Activated T-helper 17 cell treated with anti-CD3 and anti-CD28 coated beads, Interleukin-2, amount 50 U/mL, for 72 hours (primary cell): Measurements from ENCODE around the gene PUS3. TPM values are rescaled to one million over a fixed set of nuclear protein-coding genes. Genes with fewer than 3 reads are reported as not detected.

ENCODE experiments used
- ATAC-seq: fragments of 150-1000 bp; cut with Tn5 transposase; replicated peaks from 2 replicates; pipeline ENCODE4 v1.10.0; 2021; ENCODE audit warnings: mild to moderate bottlenecking, moderate library complexity
- H3K27ac Mint-ChIP-seq: one replicate; pipeline ENCODE4 v1.8.0; 2022; ENCODE audit warnings: mixed read lengths
- H3K27me3 Mint-ChIP-seq: one replicate; pipeline ENCODE4 v1.8.0; 2022; ENCODE audit warnings: mixed read lengths
- H3K36me3 Mint-ChIP-seq: one replicate; pipeline ENCODE4 v1.8.0; 2022; ENCODE audit warnings: low read depth, mild to moderate bottlenecking, mixed read lengths
- H3K4me1 Mint-ChIP-seq: one replicate; pipeline ENCODE4 v1.8.0; 2022; ENCODE audit warnings: mixed read lengths
- H3K4me3 Mint-ChIP-seq: one replicate; pipeline ENCODE4 v1.8.0; 2022; ENCODE audit warnings: mild to moderate bottlenecking, mixed read lengths
- H3K9me3 Mint-ChIP-seq: one replicate; pipeline ENCODE4 v1.8.0; 2022; ENCODE audit warnings: mixed read lengths
- total RNA-seq, 2 donors: library from RNA; stranded (reverse); gene quantifications; one replicate each; pipeline ENCODE4 v1.2.3, GENCODE V29; 2022

PUS3 gene
- total RNA-seq = 10 to 100 TPM; 13.1 to 15.9 TPM

- Mint-ChIP-seq H3K27me3 (peaks cover 19% of the 10 kb centered on the region), H3K4me3 (peak within 1 kb of the TSS; percentile 89), H3K9me3 (no peaks in the 10 kb centered on the region), H3K27ac (peak within 1 kb of the TSS; percentile 84), H3K4me1 (peaks cover 24% of the 10 kb centered on the region), H3K36me3 (peaks cover 33% of the 10 kb centered on the region)
- peak; percentile 91 for ATAC-seq
Measured at GRCh38 chr11:125902927-125903710, at the start of gene PUS3. Gene PUS3, minus strand, starts transcription at chr11:125903206. Its CDS starts 6,922 bp downstream, at chr11:125896284.

- H3K4me1 Mint-ChIP-seq = peaks cover 1% of the 10 kb centered on the region
- H3K27me3 Mint-ChIP-seq = peaks cover 6% of the 10 kb centered on the region
- no peak for ATAC-seq
- no peak overlapping the region for H3K4me3 Mint-ChIP-seq
- H3K36me3 Mint-ChIP-seq = no peaks in the 10 kb centered on the region
- H3K27ac Mint-ChIP-seq = no peak overlapping the region
- no peaks in the 10 kb centered on the region for H3K9me3 Mint-ChIP-seq
Measured at GRCh38 chr11:125952559-125952958, 49.6 kb upstream of the PUS3 start.

GRCh38 chr11:125951731-125952130 is 48.7 kb upstream of the PUS3 start:
- Mint-ChIP-seq H3K4me1 (no peaks in the 10 kb centered on the region), H3K9me3 (no peaks in the 10 kb centered on the region), H3K4me3 (no peak overlapping the region), H3K27me3 (peaks cover 6% of the 10 kb centered on the region), H3K27ac (no peak overlapping the region), H3K36me3 (no peaks in the 10 kb centered on the region)
- ATAC-seq = no peak

GRCh38 chr11:125950696-125951651 is 48.0 kb upstream of the PUS3 start:
- Mint-ChIP-seq H3K4me3 (no peak overlapping the region), H3K4me1 (no peaks in the 10 kb centered on the region), H3K27me3 (peaks cover 6% of the 10 kb centered on the region), H3K9me3 (no peaks in the 10 kb centered on the region), H3K27ac (no peak overlapping the region), H3K36me3 (no peaks in the 10 kb centered on the region)
- ATAC-seq = no peak

GRCh38 chr11:125950178-125950490 is 47.1 kb upstream of the PUS3 start:
- ATAC-seq = no peak
- H3K4me3 Mint-ChIP-seq = no peak overlapping the region
- H3K4me1 Mint-ChIP-seq = no peaks in the 10 kb centered on the region
- H3K27ac Mint-ChIP-seq = no peak overlapping the region
- no peaks in the 10 kb centered on the region for H3K9me3 Mint-ChIP-seq
- H3K36me3 Mint-ChIP-seq = no peaks in the 10 kb centered on the region
- peaks cover 6% of the 10 kb centered on the region for H3K27me3 Mint-ChIP-seq

- no peak overlapping the region for H3K4me3 Mint-ChIP-seq
- no peak for ATAC-seq
- H3K4me1 Mint-ChIP-seq = no peaks in the 10 kb centered on the region
- H3K9me3 Mint-ChIP-seq = no peaks in the 10 kb centered on the region
- H3K27me3 Mint-ChIP-seq = peaks cover 6% of the 10 kb centered on the region
- H3K36me3 Mint-ChIP-seq = no peaks in the 10 kb centered on the region
- no peak overlapping the region for H3K27ac Mint-ChIP-seq
Measured at GRCh38 chr11:125949271-125950177, 46.5 kb upstream of the PUS3 start.

GRCh38 chr11:125948278-125949051 is 45.5 kb upstream of the PUS3 start:
- H3K4me1 Mint-ChIP-seq = no peaks in the 10 kb centered on the region
- no peaks in the 10 kb centered on the region for H3K36me3 Mint-ChIP-seq
- no peak overlapping the region for H3K4me3 Mint-ChIP-seq
- no peak overlapping the region for H3K27ac Mint-ChIP-seq
- H3K27me3 Mint-ChIP-seq = peaks cover 6% of the 10 kb centered on the region
- ATAC-seq = no peak
- H3K9me3 Mint-ChIP-seq = no peaks in the 10 kb centered on the region

GRCh38 chr11:125947419-125948277 is 44.6 kb upstream of the PUS3 start:
- H3K27me3 Mint-ChIP-seq = peaks cover 6% of the 10 kb centered on the region
- no peaks in the 10 kb centered on the region for H3K4me1 Mint-ChIP-seq
- no peak overlapping the region for H3K27ac Mint-ChIP-seq
- no peak for ATAC-seq
- H3K4me3 Mint-ChIP-seq = no peak overlapping the region
- no peaks in the 10 kb centered on the region for H3K9me3 Mint-ChIP-seq
- no peaks in the 10 kb centered on the region for H3K36me3 Mint-ChIP-seq

- Mint-ChIP-seq H3K9me3 (no peaks in the 10 kb centered on the region), H3K27me3 (peaks cover 6% of the 10 kb centered on the region), H3K4me3 (no peak overlapping the region), H3K4me1 (no peaks in the 10 kb centered on the region), H3K36me3 (no peaks in the 10 kb centered on the region), H3K27ac (no peak overlapping the region)
- no peak for ATAC-seq
Measured at GRCh38 chr11:125946712-125947418, 43.9 kb upstream of the PUS3 start.

- H3K4me1 Mint-ChIP-seq = no peaks in the 10 kb centered on the region
- no peaks in the 10 kb centered on the region for H3K9me3 Mint-ChIP-seq
- ATAC-seq = no peak
- no peak within 1 kb of the TSS for H3K27ac Mint-ChIP-seq
- H3K27me3 Mint-ChIP-seq = peaks cover 3% of the 10 kb centered on the region
- no peak within 1 kb of the TSS for H3K4me3 Mint-ChIP-seq
- no peaks in the 10 kb centered on the region for H3K36me3 Mint-ChIP-seq
Measured at GRCh38 chr11:125945797-125946520, 43.0 kb upstream of the PUS3 start, which contains the start of gene VSIG10L2. Gene VSIG10L2, plus strand, starts transcription at chr11:125946044. Its CDS starts 12 bp downstream, at chr11:125946056.

- H3K27ac Mint-ChIP-seq = no peak overlapping the region
- H3K9me3 Mint-ChIP-seq = no peaks in the 10 kb centered on the region
- H3K4me1 Mint-ChIP-seq = no peaks in the 10 kb centered on the region
- peaks cover 3% of the 10 kb centered on the region for H3K27me3 Mint-ChIP-seq
- H3K36me3 Mint-ChIP-seq = no peaks in the 10 kb centered on the region
- ATAC-seq = no peak
- no peak overlapping the region for H3K4me3 Mint-ChIP-seq
Measured at GRCh38 chr11:125945011-125945796, 42.2 kb upstream of the PUS3 start.
